Middle frontal gyrus (tissue), 1 donor: Measurements from ENCODE around the gene HOXB5.

Experiments
- DNase-seq: peaks from one replicate; pipeline ENCODE4 v3.0.0-alpha.2; 2015; ENCODE audit warnings: low spot score; ENCODE audit errors: extremely low spot score

HOXB5 gene

GRCh38 chr17:48593126-48593829 is at the start of gene HOXB5:
TSS of gene HOXB5 (minus strand) at chr17:48593779. CDS start at chr17:48593682, 97 bp downstream.
- no peak for DNase-seq

- DNase-seq, result no peak
These were observed 49.5 kb upstream of the HOXB5 start for GRCh38 chr17:48642843-48643696.

DNA sequence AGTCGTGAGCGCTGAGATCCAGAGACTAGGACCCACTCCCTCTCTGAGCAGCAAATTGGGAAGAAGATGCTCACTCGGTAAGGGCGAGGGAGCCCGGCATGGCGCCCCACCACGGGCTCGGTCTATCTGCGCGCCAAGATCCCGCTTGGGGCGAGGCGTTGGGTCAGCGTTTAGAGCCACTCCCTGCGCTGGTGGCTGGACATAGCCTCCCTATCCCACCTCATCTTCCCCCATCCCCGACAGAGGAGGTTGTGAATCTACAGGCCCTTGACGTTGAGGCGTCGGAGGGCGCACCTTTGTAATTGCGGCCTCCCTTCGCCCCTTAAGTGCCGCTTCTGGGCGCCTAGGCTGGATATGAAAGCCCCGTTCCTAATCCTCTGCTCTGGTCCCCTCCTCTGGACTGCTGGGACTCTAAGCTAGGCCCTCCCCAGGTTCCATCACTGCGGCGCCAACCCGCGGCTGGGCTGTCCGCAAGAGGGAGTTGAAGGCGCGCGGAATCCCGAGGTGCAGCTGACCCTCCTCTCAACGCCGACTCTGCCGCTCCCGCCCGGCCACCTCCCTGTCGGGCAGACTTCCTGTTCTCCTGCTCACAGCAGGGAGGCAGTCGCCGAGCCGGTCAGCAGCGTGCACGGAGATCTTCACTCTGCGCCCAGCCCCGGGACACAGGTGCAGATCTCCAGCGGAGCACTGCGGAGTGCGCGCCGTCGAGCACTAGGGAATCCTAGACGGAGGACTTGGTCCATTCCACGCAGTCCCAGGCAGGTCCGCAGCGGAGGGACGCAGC is 48.7 kb upstream of the HOXB5 start:
- DNase-seq, result no peak

DNA sequence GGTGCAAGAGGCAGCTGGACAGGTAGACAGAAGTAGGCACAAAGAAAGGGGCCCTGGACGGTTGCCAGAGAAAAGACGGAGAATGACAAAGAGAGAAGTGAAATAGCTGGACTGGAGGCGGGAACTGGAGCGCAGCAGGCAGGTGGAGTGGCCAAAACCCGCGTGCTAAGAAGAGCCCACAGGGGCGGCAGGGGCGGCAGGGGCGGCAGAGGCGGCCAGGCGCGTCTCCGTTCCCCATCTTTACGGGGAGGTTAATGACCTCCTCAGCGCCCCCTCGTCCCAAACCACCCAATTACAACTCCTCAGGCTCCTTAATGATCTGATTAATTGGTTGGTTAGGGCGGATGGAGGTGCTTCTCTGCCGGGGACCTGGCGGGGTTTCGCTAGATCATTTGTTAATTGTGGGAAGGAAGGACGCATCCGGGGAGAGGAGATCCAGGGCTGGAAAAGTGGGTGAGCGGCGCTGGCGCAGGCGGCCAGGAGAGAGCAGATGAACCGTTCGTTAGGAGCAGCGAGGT is 48.0 kb upstream of the HOXB5 start:
- no peak for DNase-seq

- no peak for DNase-seq
These were observed 47.2 kb upstream of the HOXB5 start for GRCh38 chr17:48640858-48641180.

GRCh38 chr17:48639982-48640857 is 46.6 kb upstream of the HOXB5 start:
- no peak for DNase-seq

DNA sequence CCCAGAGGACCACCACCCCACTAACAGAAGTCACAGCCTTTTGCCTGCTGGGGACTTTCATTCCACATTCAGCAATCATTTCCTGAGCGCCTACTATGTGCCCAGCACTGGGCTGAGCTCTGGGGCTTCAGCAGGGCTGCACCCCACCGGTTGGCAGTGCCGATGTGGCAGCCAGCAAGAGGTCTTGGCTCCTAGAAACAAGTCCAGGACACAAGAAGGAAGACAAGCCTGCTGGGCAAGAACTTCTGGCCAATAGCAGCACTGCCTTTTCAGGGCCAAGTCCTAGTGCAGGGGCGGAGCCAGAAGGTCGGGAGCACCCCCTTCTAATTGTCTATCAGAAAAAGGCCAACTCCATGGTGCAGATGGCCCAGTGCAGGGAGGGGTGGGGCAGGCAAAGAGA is 45.6 kb upstream of the HOXB5 start:
- DNase-seq, result no peak

DNA sequence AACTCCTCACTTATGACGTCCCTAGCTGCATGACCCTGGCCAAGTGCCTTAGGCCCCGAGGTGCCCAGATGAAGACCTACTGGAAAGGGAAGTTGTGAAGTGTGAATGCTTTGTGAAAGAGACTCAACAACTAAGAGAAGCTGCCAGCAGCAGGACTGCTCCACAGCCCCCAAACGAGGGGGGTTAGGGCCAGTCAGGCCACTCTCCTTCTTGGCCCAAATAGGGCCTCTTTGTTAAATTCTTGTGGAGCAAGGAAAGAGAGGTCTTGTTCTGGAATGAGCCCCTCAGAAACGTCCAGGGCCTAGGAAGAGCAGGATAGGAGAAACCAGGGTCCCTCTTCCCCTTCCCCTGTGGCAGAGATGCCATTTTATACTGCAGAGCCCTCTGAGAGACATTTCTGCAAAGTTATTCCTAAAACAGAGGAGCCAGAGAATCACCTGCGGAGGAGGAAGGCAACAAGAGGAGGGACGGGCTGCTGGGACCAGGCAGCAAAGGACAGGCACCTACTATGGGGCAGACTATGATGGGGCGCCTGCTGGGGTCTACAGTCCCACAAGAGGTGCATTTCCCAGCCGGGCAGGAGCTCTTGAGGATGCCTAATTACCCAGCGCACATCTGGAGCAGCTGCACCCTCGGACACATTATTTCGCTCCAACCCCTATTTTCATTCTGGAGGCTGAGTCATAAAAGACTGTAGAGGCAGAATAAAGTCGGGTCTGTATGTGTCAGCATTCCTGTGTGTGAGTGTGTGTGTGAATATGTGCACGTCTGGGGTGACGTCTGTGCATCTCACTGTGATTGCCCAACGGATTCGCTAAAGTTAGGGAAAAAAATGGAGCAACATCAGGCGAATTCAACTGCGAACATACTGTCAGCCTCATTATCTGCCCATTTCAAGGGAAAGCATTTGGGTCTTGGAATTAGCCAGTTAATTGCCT is 44.0 kb upstream of the HOXB5 start:
- no peak for DNase-seq

DNA sequence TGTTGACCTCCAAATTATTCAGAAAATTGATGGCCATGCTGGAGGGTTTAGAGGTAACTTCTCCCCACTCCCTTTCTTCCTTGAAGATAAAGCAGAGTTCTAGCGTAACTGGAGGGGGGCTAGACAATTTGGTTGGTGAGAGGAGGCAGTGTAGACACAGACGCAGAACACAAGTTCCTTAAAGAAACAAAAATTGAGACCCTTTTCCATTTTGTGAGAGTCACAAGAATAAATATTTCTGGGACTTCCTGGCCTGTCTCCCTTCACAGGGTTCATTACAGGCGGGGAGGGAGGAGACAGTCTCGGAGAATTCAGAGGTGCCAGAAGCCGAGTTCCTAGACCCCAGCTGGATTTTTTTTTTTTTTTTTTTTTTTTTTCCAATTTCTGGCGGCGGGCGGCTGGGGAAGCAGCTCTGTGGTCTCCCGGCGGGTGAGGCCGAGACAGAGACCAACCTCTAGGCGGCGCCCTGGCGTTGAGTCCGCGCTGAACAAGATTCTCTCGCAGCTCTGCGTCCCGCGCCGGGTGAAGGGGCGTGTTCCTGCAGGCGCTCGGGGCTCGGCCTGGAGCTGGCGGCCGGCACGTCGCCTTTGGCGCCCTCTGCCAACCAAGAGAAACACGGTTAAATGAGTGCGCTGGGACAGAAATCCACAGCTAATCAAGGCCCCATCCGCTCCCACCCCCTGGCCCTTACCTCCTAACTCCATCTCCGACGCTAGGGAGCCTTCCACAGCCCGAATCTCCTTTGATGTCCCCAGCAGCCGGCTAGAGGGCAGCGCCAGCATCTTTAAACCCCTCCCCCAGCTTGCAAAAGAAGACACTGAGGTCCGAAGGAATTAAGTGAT is 42.8 kb upstream of the HOXB5 start:
- DNase-seq, result no peak

DNA sequence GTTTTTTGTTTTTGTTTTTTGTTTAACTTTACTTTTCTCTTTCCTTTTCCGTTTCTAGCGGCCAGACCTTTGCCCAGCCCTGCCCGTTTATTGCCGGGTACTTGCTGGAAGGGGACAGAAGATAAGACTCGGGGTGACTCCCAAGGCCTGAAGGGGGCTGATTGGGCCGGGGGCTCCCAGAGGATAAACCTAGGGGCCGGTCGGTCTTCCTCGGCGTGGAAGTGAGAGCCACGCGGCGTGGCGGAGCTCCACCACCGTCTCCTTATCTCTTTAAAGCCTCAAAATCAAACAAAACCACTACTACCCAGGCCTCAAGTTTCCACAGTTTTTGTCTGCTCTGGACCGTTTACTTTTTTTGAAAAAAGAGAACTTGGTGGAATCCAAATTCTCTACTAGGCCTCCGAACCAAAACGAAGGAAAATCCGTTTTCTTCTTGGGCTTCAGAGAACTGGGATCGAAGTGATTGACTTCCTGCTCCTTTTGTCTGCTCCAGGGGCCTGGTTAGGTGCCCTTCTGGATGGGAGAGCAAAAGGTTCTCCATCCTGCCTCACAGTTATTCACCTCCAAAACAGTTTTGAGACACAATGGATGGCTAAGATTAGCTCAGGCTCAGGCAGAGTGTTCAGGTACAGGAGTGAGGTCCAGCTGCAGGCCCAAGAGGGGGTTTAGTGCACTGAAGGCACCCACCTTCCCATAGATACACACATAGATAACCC is 41.1 kb upstream of the HOXB5 start:
- DNase-seq, result no peak

DNA sequence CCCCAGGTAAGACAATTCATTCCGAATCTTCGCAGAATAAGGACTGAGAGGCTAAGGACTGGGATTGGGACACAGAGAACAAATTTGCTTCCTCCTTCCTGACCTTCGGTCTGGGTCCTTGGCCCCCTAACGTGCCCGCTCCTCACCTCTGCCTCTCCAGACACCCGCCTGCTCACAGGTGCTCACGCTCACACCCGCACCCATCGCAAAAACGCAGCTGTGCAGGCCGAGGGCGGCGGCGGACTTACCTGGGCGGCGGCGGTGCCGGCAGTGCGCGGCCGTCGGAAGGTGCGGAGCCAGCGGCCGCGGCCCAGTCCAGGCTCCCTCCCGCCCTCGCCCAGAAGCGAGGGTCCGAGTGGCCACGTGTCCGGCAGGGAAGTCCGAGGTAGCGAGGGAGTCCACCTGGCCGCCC is 39.7 kb upstream of the HOXB5 start:
- DNase-seq, result no peak

GRCh38 chr17:48632579-48633265 is 39.1 kb upstream of the HOXB5 start:
- no peak for DNase-seq

DNA sequence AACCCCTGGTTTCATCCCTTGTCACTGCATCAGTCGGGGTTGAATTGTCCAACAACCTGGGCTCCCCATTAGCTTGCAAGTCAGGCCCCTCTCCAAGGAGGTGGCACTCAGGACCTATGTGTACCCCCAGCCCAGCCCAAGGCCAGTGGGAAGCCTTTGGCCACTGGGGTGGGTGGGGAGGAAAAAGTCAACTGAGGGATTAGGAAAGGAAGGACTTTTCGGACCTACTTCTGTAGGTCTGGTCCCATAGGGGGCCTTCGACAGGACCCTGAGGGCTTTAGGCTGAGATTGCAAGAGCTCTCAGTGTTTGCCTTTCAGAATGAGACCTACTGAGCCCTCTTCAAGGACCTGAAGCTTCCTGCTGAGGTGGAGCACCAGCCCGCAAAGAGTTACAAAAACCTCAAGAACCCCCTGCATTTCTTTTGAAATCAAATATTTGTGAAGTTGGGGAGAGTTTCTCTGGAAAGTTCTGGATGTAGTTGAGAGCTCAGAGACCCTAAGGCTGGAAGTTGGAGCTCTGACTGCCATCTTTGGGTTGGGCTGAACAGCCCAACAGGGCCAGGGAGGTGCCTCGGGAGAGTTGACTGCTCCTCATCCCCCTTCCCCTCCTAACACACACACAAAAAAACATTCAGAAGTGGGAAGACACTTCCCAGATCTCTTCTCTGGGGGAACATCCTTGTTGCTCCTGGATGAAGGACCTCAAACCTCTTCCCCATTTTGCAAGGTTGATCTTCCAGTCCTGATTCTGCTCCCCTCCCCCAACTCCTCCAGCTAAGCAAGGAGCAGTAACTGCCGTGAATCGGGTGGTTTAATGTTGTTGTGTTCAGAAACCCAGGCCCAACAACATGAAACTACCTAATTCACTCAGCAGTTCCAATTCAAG is 38.4 kb upstream of the HOXB5 start:
- no peak for DNase-seq

DNA sequence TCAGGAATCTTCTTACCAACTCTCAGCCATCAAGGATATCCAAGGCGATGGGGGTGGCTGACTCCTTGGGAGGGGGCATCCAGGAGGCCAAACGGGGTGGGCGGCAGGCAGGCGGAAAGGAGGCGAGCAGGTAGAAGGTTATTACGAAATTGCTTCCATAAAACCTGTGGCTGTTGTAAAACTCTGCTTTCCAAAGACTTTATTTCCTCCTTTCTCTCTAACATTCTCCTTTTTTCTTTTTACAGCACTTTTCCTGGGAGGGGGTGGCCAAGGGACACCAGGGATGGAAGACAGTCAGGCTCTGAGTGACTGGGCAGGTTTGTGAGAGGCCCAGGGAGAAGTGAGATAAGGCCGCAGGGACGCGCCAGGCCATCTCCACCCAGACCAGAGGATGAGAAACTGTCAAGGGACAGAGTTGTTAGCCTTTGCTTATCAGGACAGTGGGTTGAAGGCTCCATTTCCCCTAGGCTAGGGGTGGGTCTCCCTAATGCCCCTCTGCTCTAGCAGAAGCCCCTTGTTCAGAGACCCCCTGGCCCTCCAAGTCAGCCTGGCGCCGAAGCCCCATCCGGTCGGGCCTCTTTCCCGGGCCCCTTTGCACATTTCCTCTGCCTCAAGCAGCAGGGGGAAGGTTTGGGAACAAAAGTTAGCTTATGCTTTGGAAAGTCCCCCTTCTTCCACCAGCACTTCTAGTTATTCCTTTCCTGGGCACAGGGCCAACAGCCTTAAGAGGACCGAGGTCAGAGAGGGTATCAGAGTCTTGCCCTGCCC is 37.5 kb upstream of the HOXB5 start:
- DNase-seq, result no peak

DNA sequence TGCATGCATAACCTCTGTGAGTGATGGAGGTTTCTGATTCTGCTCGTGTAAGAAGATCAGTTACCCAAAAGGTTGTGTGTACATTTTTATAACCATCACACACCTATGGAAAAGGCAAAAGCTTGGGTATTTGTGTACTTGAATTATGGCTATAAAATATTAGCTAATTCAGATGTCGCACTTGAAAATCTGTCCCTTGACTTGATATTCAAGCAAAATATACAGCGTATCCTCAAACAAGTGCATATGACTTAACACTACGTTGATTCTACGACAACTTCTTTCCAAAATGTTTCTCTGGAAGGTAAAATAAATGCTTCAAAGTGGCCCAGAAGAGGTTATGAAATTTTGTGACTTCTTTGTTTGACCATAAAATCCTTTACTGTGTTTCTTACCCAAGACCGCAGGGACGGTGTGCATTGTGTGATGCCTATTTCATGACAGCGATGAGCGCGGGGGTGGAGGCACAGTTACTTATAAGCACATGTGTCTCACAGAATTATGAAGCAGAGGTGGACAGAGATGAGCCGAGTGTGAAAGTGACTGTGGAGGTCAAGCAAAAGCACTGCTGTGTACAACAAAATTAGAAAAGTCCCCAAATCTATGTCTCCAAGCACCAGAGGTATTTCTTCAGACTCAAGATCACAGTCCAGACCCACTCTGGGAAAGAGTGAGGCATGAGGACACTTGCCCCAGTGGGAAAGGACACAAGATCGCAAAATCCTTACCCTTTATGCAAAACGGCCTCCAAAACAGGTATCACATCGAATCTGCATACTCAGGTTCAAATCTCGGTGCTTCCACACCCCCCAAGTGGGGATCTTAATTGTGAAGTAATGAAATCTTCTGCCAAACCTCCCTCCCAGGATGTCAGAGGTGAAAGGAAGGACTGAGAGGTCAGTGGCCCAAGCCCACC is 36.7 kb upstream of the HOXB5 start:
- DNase-seq, result no peak
